KBM-7 (cell line): ENCODE data around the gene SIX6.
"Not testable (repeated sequence)": the region's sequence is repeated elsewhere in the genome, so short reads cannot be mapped to it uniquely, and the experiment has no call there.

Experiments used
- DNase-seq: peaks from one replicate; pipeline ENCODE4 v3.0.0-alpha.2; 2015
- in situ Hi-C: fragments of 300-500 bp; cut with MboI; formaldehyde crosslinking; loops from 2 replicates; pipeline ENCODE4 v1.14.3; 2020; ENCODE audit warnings: low sequenced_read_pairs, low pct_unique_long_range_greater_than_20kb, mixed read lengths

The SIX6 gene

DNA sequence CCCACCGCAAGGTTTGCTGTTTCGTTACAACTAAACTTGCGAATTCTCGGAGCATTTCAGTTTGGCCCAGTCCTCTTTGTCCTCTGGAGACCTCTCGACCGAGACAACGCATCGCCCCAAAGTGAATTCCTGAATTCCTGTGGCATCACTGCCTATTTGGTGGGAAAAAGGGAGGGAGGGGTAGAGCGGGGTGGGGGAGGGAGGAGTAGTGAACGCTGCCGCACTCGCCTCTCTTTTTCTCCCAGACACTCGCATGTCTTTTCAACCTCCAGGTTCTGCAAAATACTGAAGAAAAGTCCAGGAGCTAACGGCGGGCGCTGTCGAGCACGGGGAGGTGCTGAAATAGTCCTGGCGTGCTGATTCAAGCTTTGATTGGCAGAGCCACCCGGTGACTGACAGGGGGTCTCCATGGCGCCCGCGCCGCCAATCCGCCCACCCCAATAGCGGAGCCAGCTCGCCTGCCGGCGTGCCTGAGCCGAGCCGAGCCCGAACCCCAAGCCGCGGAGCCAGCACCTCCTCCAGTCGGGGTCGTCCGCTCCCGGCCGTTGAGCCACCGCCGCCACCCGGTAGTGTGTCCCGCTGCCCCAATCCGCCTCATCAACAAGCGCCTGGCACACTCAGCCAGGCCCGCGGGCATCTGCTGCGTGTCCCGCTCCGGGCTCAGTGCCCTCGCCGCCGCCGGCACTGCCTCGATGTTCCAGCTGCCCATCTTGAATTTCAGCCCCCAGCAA lies at the start of gene SIX6:
Gene SIX6, plus strand, starts transcription at position 440 of the 731 bp plus-strand sequence. Its CDS starts 253 bp downstream, at position 693.
- no peak for DNase-seq
- in situ Hi-C loops: no loop called here

GRCh38 chr14:60480248-60480647 lies 28.7 kb upstream of the SIX6 start:
- in situ Hi-C loops: not testable (repeated sequence)

GRCh38 chr14:60482743-60483142 lies 26.2 kb upstream of the SIX6 start:
- in situ Hi-C loops: no loop called here
- no peak for DNase-seq

More at GRCh38 chr14:60480248-60480647, 28.7 kb upstream of the SIX6 start:
- not testable (repeated sequence) for DNase-seq

DNA sequence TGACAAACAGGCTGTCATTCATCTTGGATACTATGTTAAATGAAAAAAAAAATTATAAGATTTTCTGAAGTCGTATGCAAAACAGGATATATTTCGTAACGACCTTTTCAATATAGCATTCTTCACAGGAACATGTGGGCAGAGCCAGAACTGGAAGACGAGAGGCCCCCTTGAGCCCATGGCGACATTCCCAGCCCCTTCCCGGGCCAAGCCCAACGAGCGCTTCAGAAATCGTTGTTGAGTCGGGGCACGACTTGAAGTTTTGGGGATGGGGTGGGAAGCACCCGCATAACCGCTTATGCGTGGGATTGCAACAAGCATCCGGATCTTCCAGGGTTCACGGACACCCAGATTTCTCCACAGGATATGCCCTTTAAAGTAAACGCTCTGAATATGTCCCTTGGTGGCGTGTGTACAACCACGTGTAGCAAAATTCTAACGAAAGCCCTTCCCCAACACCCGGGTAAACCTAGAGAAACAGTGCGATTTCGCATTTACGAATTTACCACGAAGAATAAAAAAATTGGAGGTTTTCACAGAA lies 23.8 kb upstream of the SIX6 start:
- in situ Hi-C loops: no loop called here
- DNase-seq: no peak

DNA sequence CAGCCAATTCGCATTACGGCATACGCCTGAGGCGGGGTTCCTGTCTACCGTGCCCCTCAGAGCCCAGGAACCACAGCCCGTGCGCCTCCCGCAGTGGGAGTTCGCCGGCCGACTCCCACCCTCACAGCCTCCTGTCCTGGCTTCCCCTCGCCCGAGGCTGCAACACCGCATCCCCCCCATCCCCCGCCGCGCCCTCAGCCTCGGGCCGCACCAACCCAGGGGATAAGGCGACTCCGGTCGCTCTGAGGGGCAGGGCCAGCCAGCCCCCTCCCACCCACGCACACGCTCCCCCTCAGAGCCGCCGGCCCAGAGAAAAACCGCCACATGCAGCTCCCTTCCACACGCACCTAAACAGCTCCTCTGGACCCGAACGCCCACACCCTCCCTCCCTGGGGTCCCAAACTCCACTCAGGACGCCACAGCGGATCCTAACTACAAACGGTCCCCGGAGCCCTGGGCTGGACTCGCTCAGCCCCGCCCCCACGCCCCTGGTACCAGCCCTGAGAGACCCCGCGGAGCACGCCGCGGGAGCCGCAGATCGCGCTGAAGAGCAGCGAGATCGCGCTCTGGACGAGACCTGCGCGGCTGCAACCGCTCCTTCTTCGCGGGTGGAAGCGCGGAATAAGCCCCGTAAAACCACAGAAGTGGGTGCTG lies 23.2 kb upstream of the SIX6 start, which contains the start of gene C14orf39:
Gene C14orf39, minus strand, starts transcription at position 466 of the 654 bp plus-strand sequence. CDS start 985 bp downstream, outside the sequence.
- DNase-seq: peak; percentile 64
- in situ Hi-C loops: no loop called here

DNA sequence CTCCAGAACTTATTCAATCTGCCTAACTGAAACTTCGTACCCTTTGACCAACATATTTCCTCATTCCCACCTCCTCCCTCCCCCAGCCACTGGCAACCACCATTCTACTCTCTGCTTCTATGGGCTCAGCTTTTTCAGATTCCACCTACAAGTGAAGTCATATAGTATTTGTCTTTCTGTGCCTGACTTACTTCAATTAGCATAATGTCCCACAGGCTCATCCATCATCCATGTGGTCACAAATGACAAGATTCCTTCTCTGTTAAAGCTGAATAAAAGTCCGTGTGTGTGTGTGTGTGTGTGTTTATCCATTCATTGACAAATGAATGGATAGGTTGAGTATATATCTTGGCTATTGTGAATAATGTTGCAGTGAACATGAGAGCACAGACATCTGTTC lies 21.7 kb upstream of the SIX6 start:
- no peak for DNase-seq
- in situ Hi-C loops: no loop called here

DNA sequence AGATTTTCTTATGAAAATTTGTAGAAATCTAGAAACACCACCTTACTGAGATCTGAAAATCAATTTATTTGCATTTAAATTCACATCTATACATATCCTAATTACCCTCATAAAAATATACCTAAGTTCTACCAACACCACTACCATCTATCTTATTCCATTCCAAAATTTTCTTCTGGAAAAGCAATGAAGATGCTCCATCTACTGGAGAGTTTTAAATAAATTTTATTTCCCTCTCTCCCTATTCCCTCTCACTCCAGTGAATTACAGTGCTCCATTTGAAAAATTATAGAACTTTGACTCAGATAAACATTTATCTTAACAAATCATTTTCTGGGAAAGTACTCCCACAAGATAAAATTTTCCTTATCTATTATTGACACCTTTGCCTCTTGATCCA lies 20.8 kb upstream of the SIX6 start:
- DNase-seq: no peak

GRCh38 chr14:60490270-60490669 lies 18.7 kb upstream of the SIX6 start:
- in situ Hi-C loops: no loop called here
- DNase-seq: no peak

More for the DNA sequence above, 20.8 kb upstream of the SIX6 start:
- in situ Hi-C loops: no loop called here

GRCh38 chr14:60495946-60496345 lies 13.0 kb upstream of the SIX6 start:
- DNase-seq: no peak
- in situ Hi-C loops: no loop called here

DNA sequence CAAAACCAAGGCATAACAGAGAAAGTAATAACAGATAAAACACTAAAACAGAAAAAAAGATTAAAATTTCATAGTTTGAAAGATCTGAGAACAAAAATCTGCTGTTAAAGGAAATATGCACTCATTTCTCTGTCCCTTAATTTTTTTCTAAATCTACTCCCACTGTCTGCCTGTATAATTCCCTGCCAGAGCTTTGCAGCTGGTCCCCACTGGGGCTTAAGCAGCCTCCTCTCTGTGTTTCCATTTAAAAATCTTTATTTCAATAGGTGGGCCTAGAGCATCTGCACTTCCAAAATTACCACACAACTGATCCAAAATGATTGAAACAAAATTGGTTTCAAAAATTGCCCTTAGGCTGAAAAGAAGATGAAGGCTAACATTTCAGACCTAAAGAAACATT lies 6.4 kb upstream of the SIX6 start:
- in situ Hi-C loops: no loop called here
- DNase-seq: no peak

GRCh38 chr14:60505448-60505847 lies 3.5 kb upstream of the SIX6 start:
- in situ Hi-C loops: no loop called here
- no peak for DNase-seq

DNA sequence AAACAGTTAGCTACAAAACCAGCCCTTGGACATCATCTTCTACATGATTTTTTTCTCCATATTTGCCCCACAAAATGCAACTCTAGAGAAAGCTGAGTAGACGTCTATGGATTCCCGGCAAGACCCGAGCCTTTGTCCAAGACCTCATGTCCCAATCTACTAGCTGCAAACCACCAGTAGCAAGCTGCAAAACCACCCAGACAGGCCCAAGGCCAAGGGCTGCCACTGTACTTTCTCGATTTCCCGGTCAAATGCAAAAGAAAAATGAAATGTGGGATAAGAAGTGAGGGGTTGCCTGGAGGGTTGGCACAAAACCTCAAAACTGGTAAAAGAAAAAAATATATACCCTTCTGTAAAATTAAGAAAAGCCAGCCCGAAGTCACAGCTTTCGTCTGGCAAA lies 2.9 kb upstream of the SIX6 start:
- in situ Hi-C loops: no loop called here
- DNase-seq: no peak

- DNase-seq: no peak
- in situ Hi-C loops: no loop called here
These were observed 2.4 kb upstream of the SIX6 start for GRCh38 chr14:60506462-60506984.

GRCh38 chr14:60506985-60507829 lies 1.7 kb upstream of the SIX6 start:
- in situ Hi-C loops: no loop called here
- no peak for DNase-seq

DNA sequence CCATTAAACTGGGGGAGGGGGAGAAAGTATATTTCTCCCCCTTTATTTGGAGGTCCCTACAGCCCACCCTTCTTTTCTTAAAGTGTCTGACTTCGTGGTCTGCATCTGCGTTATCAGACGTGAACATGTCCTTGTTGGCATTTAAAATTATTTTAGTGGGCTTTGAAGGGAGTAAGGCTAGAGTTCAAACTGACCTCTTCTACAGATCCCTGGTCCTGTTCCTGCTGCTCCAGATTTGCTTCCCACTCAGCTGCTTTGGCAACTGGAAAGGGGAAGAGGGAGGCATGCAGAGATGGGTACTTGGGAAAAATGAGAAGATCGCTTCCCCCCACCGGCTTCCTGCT lies 611 bp upstream of the SIX6 start:
- DNase-seq: no peak
- in situ Hi-C loops: no loop called here

DNA sequence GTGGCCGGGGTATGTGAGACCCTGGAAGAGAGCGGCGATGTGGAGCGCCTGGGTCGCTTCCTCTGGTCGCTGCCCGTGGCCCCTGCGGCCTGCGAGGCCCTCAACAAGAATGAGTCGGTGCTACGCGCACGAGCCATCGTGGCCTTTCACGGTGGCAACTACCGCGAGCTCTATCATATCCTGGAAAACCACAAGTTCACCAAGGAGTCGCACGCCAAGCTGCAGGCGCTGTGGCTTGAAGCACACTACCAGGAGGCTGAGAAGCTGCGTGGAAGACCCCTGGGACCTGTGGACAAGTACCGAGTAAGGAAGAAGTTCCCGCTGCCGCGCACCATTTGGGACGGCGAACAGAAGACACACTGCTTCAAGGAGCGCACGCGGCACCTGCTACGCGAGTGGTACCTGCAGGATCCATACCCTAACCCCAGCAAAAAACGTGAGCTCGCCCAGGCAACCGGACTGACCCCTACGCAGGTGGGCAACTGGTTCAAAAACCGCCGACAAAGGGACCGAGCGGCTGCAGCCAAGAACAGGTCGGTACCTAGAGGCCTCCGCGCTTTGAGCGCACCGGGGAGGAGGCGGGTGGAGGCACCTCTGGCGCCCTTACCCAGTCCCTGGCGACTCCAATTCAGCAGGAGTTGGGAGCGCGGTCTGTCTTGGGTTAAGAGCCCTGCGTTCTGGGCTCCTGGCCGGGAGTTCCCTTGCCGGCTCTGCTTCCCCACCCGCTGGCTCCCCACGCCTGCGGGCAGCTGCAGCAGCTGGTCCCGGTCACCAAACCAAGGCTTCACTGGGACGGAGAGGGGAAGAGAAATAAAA lies 700 bp downstream of the SIX6 start:
- in situ Hi-C loops: no loop called here
- DNase-seq: no peak

GRCh38 chr14:60510254-60510950 lies 1.5 kb downstream of the SIX6 start:
- DNase-seq: no peak
- in situ Hi-C loops: no loop called here

DNA sequence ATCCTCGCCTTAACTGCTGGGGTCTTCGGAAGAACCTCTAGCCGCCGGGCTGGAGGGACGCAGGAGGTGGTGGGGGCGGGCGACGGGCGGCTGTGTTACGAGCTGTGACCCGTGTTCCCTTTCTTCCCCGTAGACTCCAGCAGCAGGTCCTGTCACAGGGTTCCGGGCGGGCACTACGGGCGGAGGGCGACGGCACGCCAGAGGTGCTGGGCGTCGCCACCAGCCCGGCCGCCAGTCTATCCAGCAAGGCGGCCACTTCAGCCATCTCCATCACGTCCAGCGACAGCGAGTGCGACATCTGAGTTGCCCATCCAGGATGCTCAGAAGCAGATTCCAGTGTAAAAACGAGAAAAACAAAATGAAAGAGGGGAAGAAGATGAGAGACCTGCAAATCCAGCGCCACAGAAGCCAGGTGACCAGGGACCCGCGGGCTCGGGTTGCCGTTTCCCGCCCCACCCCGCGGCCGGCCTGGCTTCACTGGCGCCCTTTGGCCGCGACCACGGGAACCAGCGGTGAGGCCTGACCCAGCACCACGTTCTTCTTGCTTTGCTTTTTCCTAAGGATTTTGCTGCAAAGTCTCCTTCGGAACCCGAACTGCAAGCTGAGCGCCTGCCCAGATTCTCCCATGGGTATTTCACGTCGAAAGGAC lies 2.1 kb downstream of the SIX6 start:
- no peak for DNase-seq
- in situ Hi-C loops: no loop called here
